Cortex of kidney (tissue), 1 donor: ENCODE results near the gene HNRNPK.

Experiments used
- DNase-seq: peaks from one replicate; lab custom pipeline; 2025; lab: John Stamatoyannopoulos, UW

Gene HNRNPK

DNA sequence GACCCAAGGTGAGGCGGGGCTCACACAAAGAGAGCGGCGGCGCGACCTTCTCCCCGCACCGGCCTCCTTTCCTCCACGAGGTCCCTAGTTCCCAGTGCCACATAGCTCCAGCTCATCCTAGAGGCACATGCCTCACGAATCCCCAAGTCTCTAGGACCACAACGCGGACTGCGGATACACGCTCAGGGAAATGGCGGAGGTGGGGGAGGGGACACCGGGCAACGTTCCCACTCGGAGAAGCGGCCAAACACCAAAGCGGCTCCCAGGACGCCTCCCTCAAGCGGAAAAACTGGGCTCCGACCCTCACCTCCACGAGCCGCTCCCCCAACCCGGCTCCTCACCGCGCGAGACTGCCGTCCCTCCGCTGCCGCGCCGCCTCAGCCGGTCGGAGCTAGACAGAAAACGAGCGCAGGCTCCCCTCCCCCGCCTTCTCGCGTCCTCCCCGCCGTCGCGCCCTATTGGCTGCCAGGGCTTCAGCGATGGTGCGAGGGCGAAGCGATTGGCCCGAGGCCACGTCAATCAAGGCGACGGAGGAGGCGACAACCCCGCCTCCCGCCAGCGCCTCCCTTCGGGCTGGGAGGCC, at the start of gene HNRNPK:
Gene HNRNPK (minus strand): TSS at position 404 of the 583 bp plus-strand sequence. CDS start 1,963 bp downstream, outside the sequence.
- DNase-seq, result peak; percentile 84

DNA sequence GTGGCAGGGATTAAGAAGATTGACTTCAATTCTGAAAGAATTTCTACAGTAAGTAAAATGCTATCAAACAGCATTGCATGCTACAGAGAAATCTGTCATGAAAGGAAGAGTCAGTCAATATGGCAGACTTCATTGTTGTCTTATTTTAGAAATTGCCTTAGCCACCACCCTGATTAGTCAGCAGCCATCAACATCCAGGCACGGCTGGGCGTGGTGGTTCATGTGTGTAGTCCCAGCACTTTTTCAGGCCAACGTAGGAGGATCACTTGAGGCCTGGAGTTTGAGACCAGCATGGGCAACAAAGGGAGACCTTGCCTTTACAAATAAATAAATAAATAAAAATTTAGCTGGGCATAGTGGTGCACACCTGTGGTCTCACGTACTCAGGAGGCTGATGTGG, 47.2 kb upstream of the HNRNPK start:
- no peak for DNase-seq

DNA sequence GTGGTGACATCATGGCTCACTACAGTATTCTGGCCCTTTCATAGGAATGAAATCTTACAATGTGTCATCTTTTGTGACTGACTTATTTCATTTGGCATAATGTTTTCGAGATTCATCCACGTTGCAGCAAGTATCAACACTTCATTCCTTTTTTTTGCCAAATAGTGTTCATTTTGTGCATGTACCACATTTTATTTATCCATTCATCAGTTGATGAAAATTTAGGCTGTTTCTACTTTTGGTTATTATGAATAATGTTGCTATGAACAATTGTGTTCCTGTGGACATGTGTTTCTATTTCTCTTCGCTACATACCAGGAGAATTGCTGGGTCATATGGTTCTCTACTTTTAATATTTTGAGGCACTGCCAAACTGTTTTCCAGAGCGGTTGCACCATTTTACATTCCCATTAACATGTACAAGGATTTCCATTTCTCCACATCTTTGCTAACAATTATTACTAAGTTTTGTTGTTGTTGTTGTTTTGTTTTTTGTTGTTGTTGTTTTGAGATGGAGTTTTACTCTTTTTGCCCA, 44.1 kb upstream of the HNRNPK start:
- DNase-seq, result no peak

DNA sequence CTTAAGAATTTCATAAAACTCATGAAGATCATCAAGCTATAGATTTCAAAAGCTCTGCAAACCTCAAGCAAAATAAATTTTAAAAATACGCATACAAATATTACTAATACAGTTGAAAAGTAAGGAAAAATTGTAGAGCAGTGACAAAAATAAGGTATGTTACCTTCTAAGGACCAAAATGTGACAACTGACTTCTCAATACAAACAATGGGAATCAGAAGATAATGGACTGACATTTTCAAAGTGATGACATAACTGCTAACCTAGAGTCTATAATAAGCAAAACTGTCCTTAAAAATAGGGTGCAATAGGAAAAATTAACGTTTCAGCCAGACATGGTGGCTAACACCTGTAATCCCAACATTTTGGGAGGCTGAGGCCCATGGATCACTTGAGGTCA, 27.6 kb upstream of the HNRNPK start:
- DNase-seq, result no peak

DNA sequence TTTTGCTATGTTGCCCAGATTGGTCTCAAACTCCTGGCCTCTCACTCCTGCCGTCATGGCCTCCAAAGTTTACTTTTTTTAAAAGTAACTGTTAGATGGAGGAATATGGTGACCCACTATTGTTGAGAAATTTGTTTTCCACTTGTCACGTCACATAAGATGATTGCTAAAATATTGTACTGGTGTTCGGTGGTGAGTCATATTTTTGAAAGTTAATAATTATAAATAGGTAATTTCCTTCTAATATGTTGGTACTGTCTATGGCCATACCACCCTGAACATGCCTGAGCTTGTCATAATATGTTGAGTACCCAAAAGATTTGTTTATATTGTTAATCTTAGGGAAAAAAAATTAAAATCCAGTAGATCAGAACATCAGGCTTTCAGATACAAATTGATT, 23.2 kb upstream of the HNRNPK start:
- no peak for DNase-seq

DNA sequence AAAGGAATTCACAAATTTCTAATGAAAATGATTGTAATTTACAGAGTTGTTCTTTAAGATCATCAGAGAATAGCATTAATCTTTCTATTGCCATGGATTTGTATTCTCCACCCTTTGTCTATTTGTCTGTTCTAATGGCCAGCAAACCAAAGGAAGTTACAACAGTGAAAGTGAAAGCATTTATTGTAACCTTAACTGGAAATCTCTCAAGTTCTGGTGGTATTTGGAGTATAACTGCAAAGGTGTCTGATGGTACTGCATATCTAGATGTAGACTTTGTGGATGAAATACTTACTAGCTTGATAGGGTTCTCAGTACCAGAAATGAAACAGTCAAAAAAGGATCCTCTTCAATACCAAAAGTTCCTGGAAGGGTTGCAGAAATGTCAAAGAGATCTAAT, 22.3 kb upstream of the HNRNPK start:
- DNase-seq, result no peak

DNA sequence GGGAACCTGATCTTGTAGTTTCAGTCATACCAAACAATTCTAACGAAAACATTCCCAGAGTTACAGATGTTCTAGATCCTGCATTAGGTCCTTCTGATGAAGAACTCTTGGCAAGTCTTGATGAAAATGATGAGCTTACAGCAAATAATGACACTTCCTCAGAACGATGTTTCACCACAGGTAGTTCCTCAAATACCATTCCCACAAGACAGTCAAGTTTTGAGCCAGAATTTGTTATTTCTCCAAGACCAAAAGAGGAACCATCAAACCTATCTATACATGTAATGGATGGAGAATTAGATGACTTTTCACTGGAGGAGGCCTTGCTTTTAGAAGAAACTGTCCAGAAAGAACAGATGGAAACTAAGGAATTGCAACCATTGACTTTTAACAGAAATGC, 21.6 kb upstream of the HNRNPK start:
- DNase-seq, result no peak

DNA sequence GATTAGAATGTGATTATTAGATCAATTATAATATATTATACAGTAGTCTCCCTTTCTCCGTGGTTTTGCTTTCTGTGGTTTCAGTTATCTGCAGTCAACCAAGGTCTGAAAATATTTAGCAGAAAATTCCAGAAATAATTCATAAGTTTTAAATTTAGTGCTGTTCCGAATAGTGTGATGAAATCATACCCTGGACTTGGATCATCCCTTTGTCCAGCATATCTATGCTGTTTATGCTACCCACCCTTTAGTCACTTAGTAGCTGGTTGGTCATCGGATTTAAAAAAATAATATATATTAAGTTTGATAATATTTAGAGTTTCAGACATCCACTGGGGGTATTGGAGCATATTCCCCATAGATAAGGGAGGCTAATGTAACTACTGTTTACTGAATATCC, 20.2 kb upstream of the HNRNPK start:
- DNase-seq, result no peak

DNA sequence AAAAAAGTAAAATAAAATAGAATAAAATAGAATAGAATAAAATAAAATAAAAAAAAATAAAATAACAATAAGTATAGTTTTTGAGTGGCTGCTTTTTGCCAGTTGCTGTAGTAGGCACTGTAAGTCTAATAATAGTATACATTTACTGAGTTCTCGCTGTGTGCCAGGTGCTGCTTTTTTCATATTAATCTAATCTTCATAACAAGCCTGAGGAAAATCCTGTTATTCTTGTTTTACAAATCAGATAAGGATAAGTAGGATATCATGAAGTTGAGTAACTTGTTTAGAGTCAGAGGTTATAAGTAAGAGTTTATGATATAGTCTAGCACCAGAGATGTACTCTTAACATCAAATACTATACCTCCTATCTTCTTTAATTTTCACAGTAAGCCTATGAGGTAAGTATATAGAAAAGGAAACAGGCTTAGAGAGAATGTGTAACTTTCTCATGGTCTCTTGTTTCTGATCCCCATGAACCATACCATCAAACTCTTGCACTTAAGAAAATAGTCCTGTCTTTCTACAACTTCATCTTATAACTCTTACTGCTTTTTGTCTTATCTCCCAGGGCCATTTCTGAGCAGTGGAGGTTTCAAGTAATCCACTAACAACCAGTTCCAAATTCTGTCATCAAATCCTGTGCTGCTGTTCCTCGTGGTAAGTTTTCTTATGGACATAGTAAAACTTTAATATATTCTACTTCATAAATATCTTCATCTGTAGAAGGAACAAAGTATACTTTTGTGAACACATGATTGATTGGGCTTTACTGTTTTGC, 19.3 kb upstream of the HNRNPK start:
- DNase-seq, result no peak

DNA sequence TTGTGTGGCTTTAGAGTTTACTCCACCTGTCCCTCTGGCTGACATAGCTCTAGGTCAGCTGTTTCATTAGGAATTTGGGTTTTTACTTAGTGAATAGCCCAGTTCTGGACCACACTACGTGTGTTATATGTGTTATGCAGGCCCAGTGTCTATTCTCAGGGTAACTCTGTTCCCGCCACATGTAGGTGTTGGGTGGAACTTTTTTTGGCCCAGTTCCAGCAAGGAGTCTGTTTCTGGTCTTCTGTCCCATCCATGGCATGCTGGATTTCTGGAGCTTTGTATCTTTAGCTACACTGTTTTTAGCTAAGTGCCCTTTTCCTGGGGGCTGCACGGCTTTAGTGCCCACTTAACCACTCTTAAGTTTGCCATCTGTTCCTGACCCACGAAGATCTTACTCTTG, 16.1 kb upstream of the HNRNPK start:
- no peak for DNase-seq

DNA sequence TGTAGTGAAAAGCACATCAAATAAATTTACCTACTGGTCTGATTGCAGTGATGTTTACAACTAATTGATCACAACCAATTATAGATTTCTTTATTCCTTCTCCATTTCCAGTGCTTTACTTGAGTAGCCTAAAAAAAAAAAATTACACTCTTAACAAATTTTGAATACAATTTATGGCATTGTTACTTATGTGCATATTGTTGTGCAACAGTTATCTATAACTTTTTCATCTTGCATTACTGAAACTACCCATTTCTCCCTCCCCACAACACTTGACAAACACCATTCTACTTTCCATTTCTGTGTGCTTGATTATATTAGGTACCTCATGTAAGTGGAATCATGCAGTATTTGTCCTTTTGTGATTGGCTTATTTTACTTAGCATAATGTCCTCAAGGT, 12.9 kb upstream of the HNRNPK start:
- no peak for DNase-seq

DNA sequence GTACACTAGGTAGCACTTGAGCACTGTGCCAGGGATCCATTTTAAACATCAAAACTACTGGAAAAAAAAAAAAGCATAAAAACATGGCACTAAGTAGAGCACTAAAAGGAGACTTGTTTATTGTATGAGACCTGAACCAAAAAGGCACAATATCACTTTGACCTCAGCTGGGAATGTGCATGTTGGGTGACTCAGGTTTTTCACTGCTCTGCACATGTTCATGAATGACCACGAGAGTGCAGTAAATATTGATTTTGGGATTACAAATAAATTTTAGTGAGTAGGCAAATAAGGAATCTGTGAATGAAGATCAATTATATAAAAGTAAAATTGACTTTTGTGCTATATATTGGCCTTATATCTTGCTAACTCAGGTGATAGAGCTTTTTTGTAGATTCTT, 12.4 kb upstream of the HNRNPK start:
- no peak for DNase-seq

DNA sequence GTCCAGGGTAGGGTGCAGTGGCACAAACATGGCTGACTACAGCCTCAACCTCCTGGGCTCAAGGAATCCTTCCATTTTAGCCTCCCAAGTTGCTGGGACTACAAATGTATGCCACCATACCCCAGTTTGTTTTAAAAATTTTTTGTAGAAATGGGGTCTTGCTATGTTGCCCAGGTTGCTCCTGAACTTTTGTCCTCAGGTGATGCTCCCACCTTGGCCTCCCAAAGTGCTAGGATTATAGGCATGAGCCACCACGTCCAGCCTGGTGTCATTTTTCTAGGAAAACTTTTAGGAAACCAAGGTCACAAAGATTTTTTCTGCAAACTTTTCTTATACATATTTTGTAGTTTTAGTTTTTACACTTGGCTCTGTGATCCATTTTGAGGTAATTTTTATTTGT, 11.3 kb upstream of the HNRNPK start:
- DNase-seq, result no peak

DNA sequence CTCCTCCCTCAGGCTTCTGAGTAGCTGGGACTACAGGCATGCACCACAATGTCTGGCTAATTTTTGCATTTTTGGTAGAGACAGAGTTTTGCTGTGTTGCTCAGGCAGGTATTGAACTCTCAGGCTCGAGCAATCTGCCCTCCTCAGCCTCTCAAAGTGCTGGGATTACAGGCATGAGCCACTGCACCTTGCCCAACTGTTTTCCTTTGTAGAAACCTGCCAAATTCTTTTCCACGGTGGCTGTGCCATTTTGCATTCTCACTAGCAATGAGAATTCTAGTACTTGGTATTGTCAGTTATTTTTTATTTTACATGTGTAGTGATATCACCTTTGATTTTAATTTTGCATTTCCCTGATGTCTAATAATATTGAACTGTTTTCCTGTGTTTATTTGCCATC, 8.4 kb upstream of the HNRNPK start:
- DNase-seq, result no peak

DNA sequence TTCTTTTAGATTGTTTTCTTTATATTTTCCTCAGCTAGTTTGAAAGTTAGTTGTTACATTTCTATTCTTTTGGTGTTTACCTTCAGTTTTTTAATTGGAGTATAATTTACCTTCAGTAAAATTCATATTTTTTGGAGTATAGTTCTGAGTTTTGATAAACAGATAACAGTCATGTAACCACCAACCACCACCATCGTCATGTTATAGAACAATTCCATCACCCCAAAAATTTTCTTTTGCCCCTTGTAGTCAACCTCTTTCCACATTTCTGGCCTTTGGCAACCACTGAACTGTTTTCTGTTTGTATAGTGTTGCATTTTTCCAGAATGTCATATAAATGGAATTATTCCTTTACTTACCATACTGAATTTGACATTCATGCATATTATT, 7.4 kb upstream of the HNRNPK start:
- DNase-seq, result no peak

DNA sequence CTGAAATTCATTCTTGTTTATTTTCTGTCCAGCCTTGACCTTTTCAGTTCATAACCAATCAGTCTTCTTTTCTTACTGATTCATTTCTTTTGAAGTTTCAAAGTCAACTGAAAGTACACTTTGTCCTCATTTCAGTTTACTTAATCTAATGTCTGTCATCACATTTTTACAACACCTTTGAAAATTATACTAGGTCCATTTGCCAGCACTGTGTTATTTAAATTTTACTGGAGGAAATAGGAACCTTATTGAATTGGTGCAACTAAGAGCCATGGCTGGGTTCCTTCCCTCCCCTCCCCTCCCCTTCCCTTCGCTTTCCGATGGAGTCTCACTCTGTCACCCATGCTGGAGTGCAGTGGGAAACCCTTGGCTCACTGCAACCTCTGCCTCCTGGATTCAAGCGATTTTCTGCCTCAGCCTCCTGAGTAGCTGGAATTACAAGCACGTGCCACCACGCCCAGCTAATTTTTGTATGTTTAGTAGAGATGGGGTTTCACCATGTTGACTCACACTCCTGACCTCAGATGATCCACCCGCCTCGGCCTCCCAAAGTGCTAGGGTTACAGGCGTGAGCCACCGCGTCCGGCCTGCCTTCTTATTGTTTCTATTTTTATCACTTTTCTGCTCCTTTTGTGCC, 6.9 kb upstream of the HNRNPK start:
- no peak for DNase-seq

DNA sequence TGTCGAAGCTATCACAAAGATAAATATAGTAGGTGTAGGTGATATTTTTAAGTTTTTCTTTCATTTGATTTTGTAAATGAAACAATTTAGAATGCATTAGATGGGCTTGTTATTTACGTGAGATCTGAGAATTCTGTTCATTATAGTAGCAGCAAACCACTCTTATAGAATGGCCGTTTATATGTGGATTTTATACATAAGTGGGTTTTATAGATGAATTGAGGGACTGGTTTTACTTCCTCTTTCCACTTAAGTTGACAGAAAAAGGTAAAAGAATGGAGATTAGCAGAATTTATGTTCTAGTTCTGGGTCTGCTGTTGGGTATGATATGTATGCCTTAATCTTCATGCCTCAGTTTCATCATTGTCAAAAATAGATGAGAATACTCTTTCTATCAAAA, 6.2 kb upstream of the HNRNPK start:
- DNase-seq, result no peak

DNA sequence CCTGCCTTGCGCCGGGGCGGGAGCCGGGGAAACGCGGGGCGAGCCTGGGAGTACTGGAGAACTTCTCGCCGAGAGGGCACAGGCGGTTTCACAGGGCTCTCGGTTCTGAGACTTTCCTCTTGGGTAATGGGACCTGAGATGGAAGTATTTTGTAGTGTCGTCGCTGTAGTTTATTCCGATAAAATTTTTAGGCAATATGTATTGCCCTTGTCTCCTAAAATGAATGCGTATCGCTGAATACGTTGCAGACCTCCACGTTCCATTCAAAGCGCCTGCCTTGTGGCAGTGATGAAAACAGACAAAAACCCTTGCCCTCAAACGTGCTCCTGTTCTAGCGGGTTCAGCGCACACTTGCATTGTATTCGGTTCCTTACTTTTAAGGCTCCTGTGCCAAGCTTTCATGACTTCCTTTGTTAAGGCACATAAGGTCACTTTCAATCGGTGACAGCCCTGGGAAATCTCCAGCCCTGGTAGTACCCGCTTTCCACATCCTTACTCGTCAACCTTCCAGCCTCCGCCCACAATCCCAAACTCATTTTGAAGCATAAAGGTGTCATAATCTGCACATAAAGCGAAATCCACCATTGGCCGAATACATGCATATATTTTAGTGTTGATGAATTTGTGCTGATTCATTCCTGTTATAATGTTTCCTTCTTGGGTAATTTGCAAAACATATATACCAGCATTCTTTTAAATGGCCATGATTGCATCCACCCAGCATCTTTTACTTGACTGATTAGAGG, 1.3 kb upstream of the HNRNPK start:
- DNase-seq, result no peak

DNA sequence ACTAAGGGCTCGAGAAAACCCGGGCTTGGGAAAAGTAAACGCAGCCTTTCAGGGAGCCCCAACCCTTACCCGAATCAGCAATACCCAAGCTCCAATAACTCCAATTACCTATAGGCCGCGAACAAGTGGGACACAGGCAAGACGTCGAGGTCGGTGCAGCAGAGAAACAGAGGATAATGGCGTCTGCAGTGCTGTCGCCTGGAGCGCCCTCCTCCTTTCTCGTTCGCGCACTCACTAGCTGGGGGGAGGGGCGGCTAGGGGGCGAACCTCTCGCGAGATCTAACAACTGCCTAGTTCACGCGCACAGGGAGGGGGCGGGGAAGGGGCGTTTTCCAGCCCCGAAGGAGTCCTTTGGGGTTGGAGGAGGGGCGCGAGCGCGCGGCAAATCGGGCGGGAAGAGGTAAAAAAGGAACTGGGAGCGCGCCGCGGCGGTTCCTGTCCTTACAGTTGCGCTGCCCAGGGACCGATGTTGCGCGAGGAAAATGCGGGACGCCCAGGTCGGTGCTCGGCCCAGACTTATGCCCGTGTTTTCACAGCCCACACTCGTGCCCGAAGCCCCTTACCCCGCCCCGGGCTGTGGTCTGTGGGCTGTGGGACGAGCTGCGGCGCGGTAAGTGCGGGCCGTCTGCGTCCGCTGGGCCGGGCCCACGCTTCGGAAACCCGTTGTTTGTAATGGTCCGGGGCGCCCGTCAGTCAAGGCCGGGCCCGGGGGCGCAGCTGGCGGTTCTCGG, 545 bp upstream of the HNRNPK start, which contains the start of gene RMI1:
Gene RMI1 (plus strand): TSS at position 411 of the 731 bp plus-strand sequence. CDS start 20,182 bp downstream, outside the sequence.
- no peak for DNase-seq

DNA sequence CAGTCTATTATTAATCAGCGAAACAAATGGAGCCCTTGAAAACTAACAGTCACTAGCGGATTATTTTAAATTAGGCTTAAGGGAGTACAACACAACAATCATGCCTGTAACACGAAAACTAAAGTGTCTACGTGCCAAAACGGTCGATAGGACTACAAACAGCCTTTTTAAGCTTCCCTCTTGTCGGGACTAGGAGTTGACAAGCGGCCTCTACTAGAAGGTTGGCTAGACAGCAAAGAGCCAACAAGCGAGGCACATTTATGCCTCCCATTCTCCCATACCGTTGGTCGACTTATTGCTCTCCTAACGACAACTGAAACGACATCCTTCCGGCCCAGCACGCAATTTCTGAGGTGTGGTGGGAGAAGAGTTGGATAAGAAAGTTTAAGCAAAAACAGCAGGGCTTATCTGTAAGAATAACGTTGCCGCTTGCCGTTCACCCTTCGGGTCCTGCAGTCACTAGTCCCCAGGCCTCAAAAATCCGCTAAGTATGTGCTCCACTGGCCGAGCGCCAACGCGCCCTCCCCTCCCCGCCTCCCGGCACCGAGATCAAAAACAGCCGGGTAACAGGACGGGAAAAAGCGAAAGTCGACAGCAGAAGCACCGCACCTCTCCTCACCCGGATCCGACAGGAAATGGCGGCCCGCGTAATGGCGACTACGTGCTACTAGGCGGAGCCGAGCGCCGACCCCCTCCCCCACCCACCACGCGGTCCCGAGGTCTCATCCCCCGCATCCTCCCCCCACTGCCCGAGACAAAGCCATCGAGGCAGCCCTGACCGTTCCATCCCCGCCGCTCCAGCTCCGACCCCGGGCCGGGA, 813 bp downstream of the HNRNPK start:
- DNase-seq, result no peak

DNA sequence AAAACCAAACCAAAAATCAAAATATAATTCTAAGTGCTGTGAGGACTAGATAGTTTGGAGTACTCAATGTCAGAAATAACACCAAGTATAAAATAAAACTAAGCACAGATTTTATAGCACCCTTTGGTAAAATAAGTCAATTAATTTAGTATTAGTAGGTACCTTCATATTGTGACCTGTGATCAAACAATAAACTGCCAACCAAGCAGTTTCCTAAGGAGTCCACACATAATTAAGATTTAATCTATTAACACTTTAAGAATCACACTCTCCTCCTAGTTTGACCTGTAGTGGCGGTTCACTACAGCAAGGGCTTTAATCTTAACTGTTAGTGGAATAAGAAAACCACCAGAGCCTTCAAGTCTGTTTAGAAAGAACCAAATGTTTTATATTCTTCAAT, 2.8 kb downstream of the HNRNPK start:
- DNase-seq, result no peak
